ENCODE measurements around the gene ID1.
A peak's percentile ranks its signal among the peaks of the same experiment; 100 is the strongest.
"Not testable (repeated sequence)": the region's sequence is repeated elsewhere in the genome, so short reads cannot be mapped to it uniquely, and the experiment has no call there.

The ID1 gene

GRCh38 chr20:31573555-31574321 is 31.4 kb upstream of the ID1 start:
- peak; percentile 14 for DNase-seq (ENCODE audit: low read depth)

- not testable (repeated sequence) for DNase-seq (ENCODE audit: low read depth)
Measured at GRCh38 chr20:31574986-31575385, 30.1 kb upstream of the ID1 start.

- no peak for DNase-seq (ENCODE audit: low read depth)
Measured at GRCh38 chr20:31576751-31577150, 28.3 kb upstream of the ID1 start.

GRCh38 chr20:31577194-31577593 is 27.9 kb upstream of the ID1 start:
- DNase-seq (ENCODE audit: low read depth): no peak

GRCh38 chr20:31578448-31579138 is 26.5 kb upstream of the ID1 start:
- DNase-seq (ENCODE audit: low read depth): no peak

GRCh38 chr20:31579245-31579644 is 25.8 kb upstream of the ID1 start:
- no peak for DNase-seq (ENCODE audit: low read depth)

GRCh38 chr20:31579941-31580651 is 25.0 kb upstream of the ID1 start:
- not testable (repeated sequence) for DNase-seq (ENCODE audit: low read depth)

GRCh38 chr20:31580706-31581105 is 24.4 kb upstream of the ID1 start:
- DNase-seq (ENCODE audit: low read depth): no peak

- DNase-seq (ENCODE audit: low read depth): no peak
Measured at GRCh38 chr20:31581391-31581790, 23.7 kb upstream of the ID1 start.

- DNase-seq (ENCODE audit: low read depth): no peak
Measured at GRCh38 chr20:31587545-31588389, 17.3 kb upstream of the ID1 start.

- no peak for DNase-seq (ENCODE audit: low read depth)
Measured at GRCh38 chr20:31590717-31591225, 14.3 kb upstream of the ID1 start.

GRCh38 chr20:31593221-31594001 is 11.7 kb upstream of the ID1 start:
- DNase-seq (ENCODE audit: low read depth): peak; percentile 68

GRCh38 chr20:31594002-31594557 is 11.0 kb upstream of the ID1 start:
- no peak for DNase-seq (ENCODE audit: low read depth)

- DNase-seq (ENCODE audit: low read depth): no peak
Measured at GRCh38 chr20:31594558-31595379, 10.3 kb upstream of the ID1 start.

GRCh38 chr20:31595380-31595653 is 9.8 kb upstream of the ID1 start:
- DNase-seq (ENCODE audit: low read depth): no peak

GRCh38 chr20:31595654-31596411 is 9.3 kb upstream of the ID1 start:
- no peak for DNase-seq (ENCODE audit: low read depth)

GRCh38 chr20:31596412-31596715 is 8.7 kb upstream of the ID1 start:
- DNase-seq (ENCODE audit: low read depth): not testable (repeated sequence)

- DNase-seq (ENCODE audit: low read depth): no peak
Measured at GRCh38 chr20:31596831-31597480, 8.1 kb upstream of the ID1 start.

- no peak for DNase-seq (ENCODE audit: low read depth)
Measured at GRCh38 chr20:31597481-31597855, 7.6 kb upstream of the ID1 start.
